Osteoblast (primary cell): Measurements from ENCODE around the gene YOD1. TPM values are rescaled to one million over a fixed set of nuclear protein-coding genes. Genes with fewer than 3 reads are reported as not detected.

ENCODE experiments used
- DNase-seq: peaks from one replicate; pipeline ENCODE4 v3.0.0; 2011; ENCODE audit warnings: low spot score, mixed read lengths; ENCODE audit not compliant: insufficient read length; ENCODE audit errors: missing footprints
- H2AFZ ChIP-seq: 2 replicates; pipeline ENCODE4 v1.6.0; 2011; ENCODE audit warnings: mild to moderate bottlenecking, low read length
- H3K27ac ChIP-seq: 2 replicates; pipeline ENCODE4 v1.5.1; 2011; ENCODE audit warnings: mild to moderate bottlenecking, low read depth, low read length, moderate library complexity
- H3K27me3 ChIP-seq: 2 replicates; pipeline ENCODE4 v1.6.0; 2012; ENCODE audit warnings: mild to moderate bottlenecking, control low read depth, inconsistent platforms, low read length, moderate library complexity; ENCODE audit not compliant: insufficient read depth
- H3K36me3 ChIP-seq: 2 replicates; pipeline ENCODE4 v1.5.1; 2011; ENCODE audit warnings: mild to moderate bottlenecking, low read length, control low read depth, moderate library complexity; ENCODE audit not compliant: insufficient read depth
- H3K4me1 ChIP-seq: 2 replicates; pipeline ENCODE4 v1.5.1; 2011; ENCODE audit warnings: mild to moderate bottlenecking, low read length, control low read depth, moderate library complexity; ENCODE audit not compliant: insufficient read depth
- H3K4me2 ChIP-seq: 2 replicates; pipeline ENCODE4 v1.6.0; 2011; ENCODE audit warnings: mild to moderate bottlenecking, low read length; ENCODE audit not compliant: insufficient read depth
- H3K4me3 ChIP-seq: fragments of 200-600 bp; sonication (generic); 3 replicates; pipeline ENCODE4 v1.5.1; 2012; ENCODE audit warnings: mild to moderate bottlenecking, low read length, inconsistent platforms; ENCODE audit not compliant: insufficient read depth
- H3K79me2 ChIP-seq: 2 replicates; pipeline ENCODE4 v1.6.0; 2012; ENCODE audit warnings: mild to moderate bottlenecking, low read length, control low read depth, inconsistent platforms; ENCODE audit not compliant: insufficient read depth
- H3K9me3 ChIP-seq: 2 replicates; pipeline ENCODE4 v1.5.1; 2011; ENCODE audit warnings: low read depth, low read length, control low read depth
- H4K20me1 ChIP-seq: 2 replicates; pipeline ENCODE4 v1.6.0; 2012; ENCODE audit warnings: mild to moderate bottlenecking, low read length, control low read depth; ENCODE audit not compliant: insufficient read depth
- CTCF ChIP-seq: IDR thresholded peaks from 2 replicates; pipeline ENCODE4 v1.5.1; 2011; ENCODE audit warnings: mild to moderate bottlenecking, low read depth, low read length, moderate library complexity; ENCODE audit errors: extremely low read depth
- total RNA-seq: library from RNA; depleted of rRNA; stranded (reverse); fragments of >200 nt; gene quantifications from 2 replicates; pipeline ENCODE4 v1.2.3, GENCODE V29; 2012

The YOD1 gene
- total RNA-seq, 1 donor, result 8.3 TPM

- Histone ChIP-seq H3K27ac (no peak overlapping the region), H3K36me3 (no peaks in the 10 kb centered on the region), H3K79me2 (no peaks in the 10 kb centered on the region), H3K9me3 (no peaks in the 10 kb centered on the region), H3K27me3 (peaks cover 5% of the 10 kb centered on the region), H3K4me2 (no peak overlapping the region), H3K4me1 (peaks cover 3% of the 10 kb centered on the region), H3K4me3 (no peak overlapping the region), H2AFZ (no peak overlapping the region), H4K20me1 (no peaks in the 10 kb centered on the region)
- peak; percentile 60 for TF ChIP-seq CTCF
- no peak for DNase-seq
These were observed 33.7 kb upstream of the YOD1 start for GRCh38 chr1:207084701-207085180.

GRCh38 chr1:207084232-207084631 lies 33.2 kb upstream of the YOD1 start:
- H3K27ac ChIP-seq, result no peak overlapping the region
- peaks cover 5% of the 10 kb centered on the region for H3K27me3 ChIP-seq
- TF ChIP-seq CTCF, result no peak
- H3K79me2 ChIP-seq, result no peaks in the 10 kb centered on the region
- peaks cover 3% of the 10 kb centered on the region for H3K4me1 ChIP-seq
- no peaks in the 10 kb centered on the region for H3K9me3 ChIP-seq
- DNase-seq, result no peak
- H3K4me2 ChIP-seq, result no peak overlapping the region
- no peaks in the 10 kb centered on the region for H3K36me3 ChIP-seq
- H3K4me3 ChIP-seq, result no peak overlapping the region
- no peaks in the 10 kb centered on the region for H4K20me1 ChIP-seq
- no peak overlapping the region for H2AFZ ChIP-seq

- peaks cover 5% of the 10 kb centered on the region for H3K27me3 ChIP-seq
- H3K36me3 ChIP-seq, result no peaks in the 10 kb centered on the region
- no peak overlapping the region for H3K4me2 ChIP-seq
- H3K27ac ChIP-seq, result no peak overlapping the region
- H3K4me3 ChIP-seq, result no peak overlapping the region
- no peak for DNase-seq
- TF ChIP-seq CTCF, result no peak
- no peaks in the 10 kb centered on the region for H3K79me2 ChIP-seq
- peaks cover 4% of the 10 kb centered on the region for H3K4me1 ChIP-seq
- H4K20me1 ChIP-seq, result no peaks in the 10 kb centered on the region
- no peaks in the 10 kb centered on the region for H3K9me3 ChIP-seq
- H2AFZ ChIP-seq, result no peak overlapping the region
These were observed 30.8 kb upstream of the YOD1 start for GRCh38 chr1:207081806-207082205.

- no peak for DNase-seq
- H2AFZ ChIP-seq, result no peak overlapping the region
- TF ChIP-seq CTCF, result no peak
These were observed 30.1 kb upstream of the YOD1 start for GRCh38 chr1:207081088-207081487.

More at GRCh38 chr1:207081088-207081487, 30.1 kb upstream of the YOD1 start:
- Histone ChIP-seq H3K79me2 (no peaks in the 10 kb centered on the region), H4K20me1 (no peaks in the 10 kb centered on the region), H3K27me3 (peaks cover 5% of the 10 kb centered on the region), H3K36me3 (no peaks in the 10 kb centered on the region), H3K9me3 (no peaks in the 10 kb centered on the region), H3K4me2 (no peak overlapping the region), H3K4me3 (no peak overlapping the region), H3K4me1 (peaks cover 10% of the 10 kb centered on the region), H3K27ac (no peak overlapping the region)
